HG02610 (cell line): ENCODE measurements around the gene HOXC11.

ENCODE experiments used
- ATAC-seq: cut with Tn5 transposase; IDR thresholded peaks from one replicate; pipeline ENCODE4 v1.9.1; 2021; ENCODE audit warnings: mild to moderate bottlenecking, moderate library complexity; ENCODE audit not compliant: unreplicated experiment

HOXC11 gene

DNA sequence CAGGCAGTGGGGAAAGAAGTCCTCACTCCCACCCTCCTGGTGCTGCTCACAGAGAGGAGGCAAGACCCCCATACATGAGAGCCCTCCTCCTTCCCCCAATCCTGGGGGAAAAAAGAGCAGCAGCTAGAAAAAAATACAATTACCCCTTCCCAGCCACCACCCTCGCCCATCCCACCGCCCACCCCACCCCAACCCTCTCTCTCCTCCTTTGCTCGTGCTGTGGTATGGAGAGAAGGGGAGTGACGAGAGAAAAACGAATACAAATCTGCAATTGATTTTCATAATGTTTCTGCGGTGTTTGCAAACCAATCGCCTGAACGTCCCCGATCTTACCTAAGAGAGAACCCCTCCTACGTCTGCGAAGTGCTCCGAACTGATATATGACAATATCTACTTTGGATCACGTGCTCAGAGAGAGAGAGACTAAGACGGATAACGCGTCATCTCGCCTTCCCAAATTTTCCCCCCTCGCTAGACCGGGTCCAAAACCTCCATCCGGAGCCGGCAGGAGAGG is at the start of gene HOXC11:
Gene HOXC11 (plus strand): TSS at position 405 of the 514 bp plus-strand sequence. CDS start 116 bp downstream, outside the sequence.
- no peak for ATAC-seq

DNA sequence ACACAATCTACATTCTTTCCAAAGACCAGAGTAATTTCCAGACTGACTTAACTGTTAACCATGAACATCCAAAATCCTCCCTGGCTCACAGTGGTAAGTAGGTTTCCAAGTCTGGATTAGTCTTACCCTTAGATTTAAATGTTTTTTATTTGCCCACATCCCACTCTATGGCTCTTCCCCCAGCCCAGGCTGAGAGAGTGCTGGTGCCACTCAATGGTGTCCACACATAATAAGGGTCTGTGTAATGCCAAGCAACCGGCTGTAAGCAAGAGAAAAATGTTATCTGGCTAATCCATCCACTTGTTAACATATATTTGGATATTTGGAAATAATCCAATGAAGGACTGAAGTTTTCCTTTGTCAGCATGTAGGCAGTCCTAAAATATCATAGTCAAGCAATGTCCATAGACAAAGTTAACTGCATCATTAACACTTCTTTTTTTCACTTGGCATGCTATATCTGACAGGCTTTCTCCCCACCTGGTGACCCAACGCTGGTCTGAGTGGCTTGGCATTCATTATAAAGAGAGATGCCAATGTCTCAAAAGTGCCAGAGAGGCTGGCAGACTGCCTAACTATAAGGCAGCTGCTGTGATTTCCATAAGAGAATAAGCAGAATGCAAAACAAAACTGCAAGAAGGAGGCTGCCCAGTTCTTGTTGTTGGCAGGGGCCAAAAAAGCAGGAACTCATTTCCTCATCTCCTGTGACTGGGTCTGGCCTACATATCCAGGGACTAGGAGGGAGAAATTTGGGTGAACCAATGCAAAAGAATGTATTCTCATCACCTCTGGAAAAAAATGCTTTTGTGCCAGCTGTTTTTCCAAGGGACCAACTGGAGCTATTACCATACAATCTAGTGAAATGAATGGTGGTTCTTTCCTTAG is 48.2 kb upstream of the HOXC11 start:
- no peak for ATAC-seq

DNA sequence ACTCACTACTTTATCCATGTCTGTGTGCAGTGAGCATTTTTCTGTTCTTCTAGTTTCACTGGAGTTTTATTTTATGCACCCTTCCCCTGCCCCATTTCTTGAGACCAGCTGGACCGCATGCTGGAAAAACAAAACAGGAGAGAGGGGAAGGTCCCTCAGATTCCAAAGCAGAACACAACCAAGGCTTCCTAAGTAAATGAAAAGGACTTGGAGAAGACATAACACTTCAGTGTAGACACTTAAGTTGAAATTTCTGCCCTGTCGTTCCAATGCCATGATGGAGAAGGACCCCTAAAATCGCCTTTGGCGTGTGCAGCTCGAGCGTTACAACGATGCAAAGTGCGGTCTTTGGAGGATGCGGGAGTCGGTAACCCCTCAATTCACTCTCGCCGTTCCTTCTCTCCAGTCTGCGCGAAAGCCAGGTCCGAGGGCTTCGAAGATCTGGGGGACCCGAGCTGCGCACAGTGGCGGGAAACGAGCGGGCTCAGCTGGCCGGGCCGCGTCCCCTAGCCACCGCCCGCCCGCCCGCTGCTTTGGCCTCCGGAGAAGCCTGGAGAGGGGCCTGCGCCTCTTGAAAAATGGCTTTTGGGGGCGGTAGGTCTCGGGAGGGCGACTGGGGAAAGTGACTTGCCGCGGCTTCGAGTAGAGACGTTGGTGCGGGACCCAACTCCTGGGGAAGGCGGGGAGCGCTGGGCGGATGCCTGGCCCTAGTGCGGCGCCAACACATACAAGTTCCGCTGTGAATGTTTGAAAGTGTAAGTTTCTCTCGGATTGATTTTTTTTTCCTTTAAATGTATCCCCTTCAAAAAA is 45.5 kb upstream of the HOXC11 start:
- ATAC-seq: no peak

DNA sequence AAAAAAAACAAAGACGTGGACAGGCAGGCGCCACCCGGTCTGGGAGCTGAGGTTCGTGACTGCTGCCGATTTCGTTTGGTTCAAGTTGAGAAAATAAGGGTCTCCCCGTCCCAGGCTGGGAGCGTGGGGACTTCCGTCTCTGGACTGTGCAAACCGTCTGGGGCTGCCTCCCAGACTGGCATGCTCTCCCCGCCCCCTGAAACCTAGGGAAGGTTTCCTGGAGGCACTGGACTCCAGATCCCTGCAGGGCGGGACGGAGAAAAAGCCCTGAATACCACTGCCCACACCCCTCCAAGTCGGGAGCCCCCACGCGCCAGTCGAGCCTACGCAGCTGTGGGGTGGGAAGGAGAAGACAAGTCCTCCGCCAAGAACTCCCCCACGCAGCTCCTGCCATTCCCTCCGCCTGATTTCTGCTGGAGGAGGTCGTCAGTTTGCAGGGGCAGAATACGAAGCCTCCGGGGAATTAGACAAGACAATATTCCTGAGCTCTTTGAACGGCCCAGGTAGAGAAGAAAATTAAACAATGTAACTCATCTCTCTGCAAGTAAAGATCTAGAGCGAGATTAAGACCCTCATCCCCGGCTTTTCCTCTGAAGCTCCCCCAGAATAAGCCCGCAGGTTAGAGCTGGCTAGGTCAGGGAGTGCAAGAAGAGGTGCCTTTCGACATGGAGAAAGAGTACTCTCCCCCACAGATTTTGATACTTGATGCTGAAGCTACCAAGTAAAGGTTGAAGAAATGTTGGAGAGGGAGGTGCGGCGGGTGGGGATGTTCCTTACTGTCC is 44.7 kb upstream of the HOXC11 start:
- ATAC-seq: no peak

DNA sequence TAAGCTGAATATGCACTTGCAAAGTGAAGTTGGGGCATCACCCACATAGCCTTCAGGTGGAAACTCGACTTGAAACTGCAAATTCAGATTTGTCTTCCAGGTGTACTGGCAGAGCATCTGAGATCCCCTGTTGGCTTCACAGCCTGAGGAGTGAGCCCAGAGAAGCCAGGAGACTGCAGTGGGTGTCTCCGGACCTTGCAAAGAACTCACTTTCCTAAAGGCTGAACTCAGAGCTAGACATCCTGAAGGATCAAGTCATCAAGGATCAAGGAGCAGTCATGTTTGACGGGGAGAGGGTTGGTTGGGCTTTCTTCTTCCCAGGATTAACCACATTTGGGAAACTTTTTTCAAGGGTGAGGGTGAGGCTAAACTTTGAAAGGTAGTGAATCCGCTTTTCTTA is 43.4 kb upstream of the HOXC11 start:
- ATAC-seq: no peak

DNA sequence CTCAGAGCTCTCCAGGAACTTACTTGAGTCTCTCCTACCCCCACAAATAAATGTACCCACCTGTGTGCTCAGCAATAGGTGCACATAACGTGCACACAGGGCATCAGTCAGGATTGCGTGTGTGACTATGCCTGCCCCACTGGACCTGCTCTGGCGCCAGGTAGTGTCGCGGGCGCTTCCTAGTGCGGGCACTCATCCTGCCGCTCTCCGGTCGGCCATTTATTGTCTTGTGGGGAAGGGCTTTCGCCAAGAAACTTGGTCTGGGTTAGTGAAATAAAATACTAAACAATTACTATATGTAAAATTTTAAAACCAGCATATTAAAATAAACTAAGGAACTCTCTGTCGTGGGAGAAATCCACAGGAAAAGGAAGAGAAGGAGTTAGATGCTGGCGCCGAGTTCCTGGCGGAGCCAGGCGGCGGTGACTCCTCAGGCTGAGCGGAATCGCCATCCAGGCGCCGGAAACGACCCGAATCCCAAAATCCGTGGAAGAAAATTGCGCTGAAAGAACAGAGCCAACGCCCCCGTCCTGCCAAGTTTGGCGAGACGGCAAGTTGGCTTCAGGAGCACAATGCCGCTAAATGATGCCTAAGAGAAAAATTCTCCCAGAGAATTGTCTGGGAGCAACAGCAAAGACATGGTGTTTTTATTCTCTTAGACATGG is 42.2 kb upstream of the HOXC11 start:
- ATAC-seq: no peak

DNA sequence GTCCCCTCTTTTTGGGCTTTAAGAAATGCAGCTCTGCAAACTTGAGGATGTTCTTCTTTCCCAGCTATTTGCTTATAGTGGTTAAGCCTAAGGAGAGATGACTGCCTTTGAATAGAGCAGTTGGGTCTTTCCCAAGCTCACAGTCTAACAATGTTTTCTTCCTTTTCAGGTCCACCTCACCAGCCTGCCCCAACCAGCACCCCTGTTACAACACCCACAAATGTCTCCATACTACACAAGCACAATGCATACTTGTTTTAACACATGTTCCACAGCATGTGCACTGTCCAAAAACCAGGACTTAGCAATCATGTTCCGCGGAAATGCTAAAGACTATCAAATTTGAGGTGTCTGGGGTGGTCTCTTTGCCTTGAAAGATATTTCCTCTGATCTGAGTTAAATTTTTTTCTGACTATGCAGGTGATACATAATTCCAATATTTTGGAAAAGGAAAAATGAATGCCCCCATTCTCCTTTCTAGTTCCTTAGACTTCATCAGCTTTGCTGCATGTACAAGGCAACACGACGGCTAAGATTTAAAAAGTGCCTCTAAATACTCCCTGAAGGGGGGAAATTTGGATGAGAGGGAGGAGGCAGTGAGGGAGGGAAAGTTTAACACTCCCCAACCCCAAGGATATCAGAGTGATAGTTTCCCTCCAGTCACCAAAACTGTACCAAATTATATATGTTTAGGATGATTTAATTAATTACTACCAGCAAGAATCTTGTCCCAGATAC is 40.9 kb upstream of the HOXC11 start:
- no peak for ATAC-seq

DNA sequence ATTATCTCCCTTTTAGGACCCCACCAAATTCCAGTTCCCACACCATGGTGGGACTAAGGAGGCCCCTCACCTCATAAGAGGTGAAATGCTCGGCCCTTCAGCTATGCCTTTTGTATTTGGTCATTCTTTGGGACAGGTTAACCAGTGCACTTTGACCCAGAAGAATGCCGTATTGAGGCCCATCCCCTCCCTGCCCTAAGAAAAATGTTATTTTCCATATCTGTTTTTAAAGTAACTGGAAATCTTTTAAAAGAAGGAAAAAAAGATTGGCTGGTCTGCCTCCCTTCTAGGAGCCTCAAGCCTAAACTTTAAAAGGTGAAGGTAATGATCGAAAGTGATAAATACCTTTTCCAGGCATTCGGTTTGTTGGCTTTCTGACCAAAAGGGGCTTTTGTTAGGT is 40.0 kb upstream of the HOXC11 start:
- ATAC-seq: no peak

DNA sequence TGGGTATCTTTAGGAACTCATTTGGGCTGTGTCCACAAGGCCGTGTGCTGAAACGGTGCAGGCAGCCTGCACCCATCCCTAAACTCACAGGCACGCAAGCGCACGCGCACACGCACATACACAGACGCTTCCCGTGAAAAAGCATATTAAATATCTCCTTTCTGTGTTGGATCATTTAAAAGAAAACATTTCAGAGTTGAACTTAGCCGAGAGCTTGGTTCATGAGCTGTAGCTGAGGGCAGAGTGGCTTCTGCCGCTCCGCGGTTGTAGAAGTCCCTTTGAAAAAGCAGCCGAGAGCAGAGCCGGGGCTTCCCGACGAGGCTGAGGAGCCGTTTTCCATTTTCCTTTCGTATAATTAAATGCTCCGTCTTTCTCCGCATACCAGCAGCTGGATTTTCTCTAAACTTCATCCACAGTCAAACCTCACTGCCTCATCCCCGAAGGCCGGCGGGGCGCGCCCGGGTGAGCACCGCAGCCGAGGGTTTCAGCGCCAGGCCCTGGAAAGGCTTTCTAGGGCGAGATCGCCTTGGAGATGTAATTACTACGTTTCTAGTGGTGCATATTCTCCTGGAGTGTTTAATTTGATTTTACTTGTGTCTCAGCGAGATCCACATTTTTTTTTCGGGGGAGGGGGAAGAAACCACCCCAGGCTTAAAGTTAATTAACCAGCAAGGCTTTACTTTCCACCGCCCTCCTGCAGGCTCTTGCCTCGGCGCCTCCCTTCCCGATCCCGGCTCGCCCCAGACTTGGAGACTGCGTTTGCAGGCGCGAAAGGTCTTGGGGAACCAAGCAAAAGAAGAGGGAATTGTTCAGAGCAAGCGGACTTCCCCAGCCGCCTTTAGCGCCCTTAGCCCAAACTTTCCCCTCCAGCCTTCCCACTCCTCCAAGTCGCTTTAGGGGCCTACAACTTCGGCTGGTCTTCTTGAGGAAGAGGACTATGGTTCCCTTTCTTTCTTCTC is 37.3 kb upstream of the HOXC11 start:
- no peak for ATAC-seq

DNA sequence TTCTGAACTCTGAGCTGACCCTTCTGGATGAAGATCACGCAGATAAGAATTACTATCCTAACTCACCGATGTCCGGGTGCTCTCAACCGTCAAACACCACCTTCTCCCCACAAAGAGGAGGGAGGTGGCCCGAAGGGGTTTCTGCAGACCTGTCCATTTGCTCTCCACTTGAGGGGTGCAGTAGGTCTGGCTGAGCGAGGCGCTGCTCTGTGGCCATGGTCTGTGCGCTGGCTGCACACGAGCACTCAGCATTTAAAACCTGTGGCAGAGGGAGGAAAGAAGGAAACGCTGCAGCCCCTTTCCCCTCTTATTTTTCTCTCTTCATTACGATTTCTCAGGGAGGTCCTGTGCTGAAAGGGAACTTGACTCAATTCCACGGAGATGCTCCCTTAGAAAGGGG is 35.8 kb upstream of the HOXC11 start:
- no peak for ATAC-seq

DNA sequence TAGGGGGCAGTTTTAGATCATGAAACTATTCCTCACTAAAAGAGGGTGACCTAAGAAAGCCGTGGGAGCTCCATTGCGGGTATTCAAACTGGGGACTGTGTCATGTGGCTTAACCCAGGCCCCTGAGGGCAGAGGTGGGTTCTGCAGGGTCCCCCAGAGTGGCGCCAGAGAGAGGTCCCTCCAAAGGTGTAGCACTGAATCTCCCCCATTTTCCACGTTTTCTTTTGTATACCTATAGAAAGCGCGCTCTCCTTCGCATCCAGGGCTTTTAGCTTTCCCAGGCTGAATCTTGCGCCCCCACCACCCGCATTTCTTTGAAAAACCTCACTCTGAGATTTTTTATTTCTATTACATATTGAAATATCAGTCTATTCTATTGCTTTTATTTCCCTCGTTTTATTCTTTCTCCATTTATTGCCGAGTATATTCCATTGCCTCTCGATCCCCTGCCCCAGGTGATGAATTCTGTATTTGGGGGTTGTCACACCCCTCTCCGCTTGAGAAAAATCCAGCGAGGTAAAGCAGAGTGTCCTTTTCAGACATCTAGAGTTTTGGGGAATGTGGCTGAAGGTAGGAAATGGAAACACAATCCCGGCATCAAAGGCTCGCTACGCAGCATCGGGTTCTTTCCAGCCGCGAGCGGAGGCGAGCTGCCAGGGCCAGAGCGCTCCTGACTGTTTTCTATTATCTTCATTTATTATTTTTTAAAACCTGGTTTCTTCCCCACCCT is 35.2 kb upstream of the HOXC11 start:
- no peak for ATAC-seq

DNA sequence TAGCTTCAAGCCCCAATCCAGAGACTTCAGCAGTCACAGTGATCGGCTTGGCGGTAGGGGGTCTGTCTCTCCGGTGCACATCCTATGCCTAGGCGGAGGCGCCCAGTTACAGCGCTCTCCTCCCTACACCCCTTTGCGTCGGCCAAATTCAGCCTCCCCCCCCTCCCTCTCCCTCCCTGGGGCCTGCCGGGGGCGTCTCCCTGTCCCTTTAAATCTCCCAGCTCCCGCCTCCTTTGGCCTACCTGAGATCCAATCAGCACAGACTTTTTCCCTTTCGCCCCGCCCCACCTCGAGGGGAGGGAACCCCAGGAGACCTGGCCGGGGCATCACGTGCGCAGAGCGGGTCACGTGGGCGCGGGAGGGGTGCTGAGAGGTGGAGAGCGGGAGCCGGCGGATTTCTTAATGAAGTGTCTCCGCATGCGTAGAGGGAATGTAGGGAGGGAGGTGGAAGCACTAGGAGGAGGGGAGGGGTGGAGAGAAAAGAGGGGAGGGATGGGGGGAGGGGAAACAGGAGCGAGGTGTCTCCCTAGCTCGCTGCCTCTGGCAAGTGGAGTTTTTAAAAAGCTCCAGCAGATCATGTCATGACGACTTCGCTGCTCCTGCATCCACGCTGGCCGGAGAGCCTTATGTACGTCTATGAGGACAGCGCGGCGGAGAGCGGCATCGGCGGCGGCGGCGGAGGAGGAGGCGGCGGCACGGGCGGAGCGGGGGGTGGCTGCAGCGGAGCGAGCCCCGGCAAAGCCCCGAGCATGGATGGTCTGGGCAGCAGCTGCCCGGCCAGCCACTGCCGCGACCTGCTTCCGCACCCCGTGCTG is 34.4 kb upstream of the HOXC11 start, which contains the start of gene HOXC13:
Gene HOXC13 (plus strand): TSS at position 506 of the 815 bp plus-strand sequence. CDS start 76 bp downstream, at position 582.
- no peak for ATAC-seq

DNA sequence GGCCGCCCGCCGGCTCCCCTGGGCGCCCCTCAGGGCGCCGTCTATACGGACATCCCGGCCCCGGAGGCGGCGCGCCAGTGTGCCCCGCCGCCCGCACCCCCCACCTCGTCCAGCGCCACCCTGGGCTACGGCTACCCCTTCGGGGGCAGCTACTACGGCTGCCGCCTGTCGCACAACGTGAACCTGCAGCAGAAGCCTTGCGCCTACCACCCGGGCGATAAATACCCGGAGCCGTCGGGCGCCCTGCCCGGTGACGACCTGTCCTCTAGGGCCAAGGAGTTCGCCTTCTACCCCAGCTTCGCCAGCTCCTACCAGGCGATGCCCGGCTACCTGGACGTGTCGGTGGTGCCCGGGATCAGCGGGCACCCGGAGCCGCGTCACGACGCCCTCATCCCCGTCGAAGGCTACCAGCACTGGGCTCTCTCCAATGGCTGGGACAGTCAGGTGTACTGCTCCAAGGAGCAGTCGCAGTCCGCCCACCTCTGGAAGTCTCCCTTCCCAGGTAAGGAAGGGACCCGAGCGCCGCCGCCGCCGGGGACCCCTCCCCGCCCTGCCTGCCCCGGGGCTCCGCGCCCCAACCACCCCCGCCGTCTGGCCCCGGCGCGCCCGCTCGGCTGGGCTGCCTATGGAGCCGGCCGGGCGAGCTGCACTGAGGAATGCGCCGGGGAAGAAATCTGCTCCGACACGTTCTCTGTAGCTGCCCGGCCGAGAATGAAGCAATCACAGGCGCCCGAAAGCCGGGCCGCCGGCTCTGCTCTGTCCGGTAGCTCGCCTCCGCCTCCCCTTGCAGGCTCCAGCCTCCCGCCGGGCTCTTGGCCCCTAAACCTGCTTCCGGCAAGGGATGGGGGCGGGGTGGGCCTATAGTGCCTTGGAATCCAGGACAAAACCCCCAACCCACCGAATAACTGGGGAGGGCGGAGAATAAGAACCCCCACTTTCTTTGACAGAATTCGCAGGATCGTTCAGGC is 33.5 kb upstream of the HOXC11 start:
- ATAC-seq: no peak

DNA sequence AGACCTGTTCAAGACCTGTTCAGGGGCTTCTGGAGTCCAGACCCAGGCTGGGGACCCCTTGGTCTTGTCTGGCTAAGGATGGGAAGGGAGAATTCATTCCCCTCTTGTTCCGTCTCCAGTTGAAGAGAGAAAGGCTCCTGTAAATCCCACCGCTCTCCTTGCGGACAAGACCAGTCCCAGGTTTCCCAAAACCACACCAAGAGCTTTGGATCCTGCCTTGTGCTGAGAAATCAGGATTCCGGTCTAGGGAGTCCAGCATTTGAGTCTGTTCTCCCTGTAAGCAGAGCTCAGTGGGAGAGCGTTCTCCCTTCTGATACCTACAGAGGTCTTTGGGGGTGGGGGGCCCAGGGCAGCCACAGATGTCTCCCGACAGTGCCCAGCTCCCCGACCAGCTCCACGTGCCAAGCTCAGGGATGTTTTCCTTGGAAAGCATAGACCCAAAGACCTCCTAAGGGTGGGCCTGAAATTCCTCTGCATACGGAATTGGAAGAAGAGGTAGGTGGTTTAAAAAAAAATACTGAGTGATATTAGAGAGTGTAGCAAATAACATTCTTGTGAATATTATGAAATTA is 32.4 kb upstream of the HOXC11 start:
- no peak for ATAC-seq

DNA sequence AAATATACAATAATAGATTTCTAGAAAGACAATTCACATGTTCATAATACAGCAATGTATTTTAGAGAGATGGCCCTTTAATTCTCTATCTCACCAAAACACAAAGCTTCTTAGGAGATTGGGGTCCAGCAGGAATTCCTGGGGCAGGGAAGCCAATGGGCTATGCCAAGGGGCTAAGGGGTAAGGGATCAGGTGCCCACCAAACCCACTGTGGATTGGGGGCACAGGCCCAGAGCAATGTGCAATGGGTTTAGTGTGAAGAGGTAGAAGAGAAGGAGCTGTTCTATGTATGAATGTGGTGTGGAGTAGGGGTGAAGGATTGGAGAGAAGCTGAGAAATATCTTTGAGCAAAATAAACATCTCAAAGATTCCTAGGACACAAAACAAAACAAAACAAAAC is 31.7 kb upstream of the HOXC11 start:
- no peak for ATAC-seq

DNA sequence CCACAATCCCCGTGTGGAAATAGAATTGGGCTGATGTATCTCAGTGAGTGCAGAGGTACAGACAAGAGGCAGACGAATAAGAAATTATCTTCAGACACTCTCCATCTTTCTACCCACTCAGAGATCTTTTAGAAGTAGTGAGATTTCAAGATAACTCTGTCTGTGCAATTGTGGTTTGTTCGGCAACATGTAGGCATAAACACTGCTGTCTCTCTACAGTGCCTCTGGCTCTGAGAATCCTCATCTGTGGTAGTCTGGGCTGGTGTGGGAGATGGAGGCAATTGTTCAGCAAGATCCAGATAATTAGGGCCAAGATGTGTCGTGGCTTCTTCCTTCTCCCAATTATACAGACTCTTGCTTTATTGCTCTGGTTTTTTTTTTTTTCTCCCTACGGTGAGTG is 31.2 kb upstream of the HOXC11 start:
- ATAC-seq: no peak
